Measurements from ENCODE around the gene NDUFA3. TPM values are rescaled to one million over a fixed set of nuclear protein-coding genes. Genes with fewer than 3 reads are reported as not detected.

Gene NDUFA3
- total and polyA plus RNA-seq, 2 donors (not counting 1 experiment from before 2014, with no cell fraction given) = 55.4 to 94.4 TPM

- Mint-ChIP-seq H3K4me1 (peaks cover 49% of the 10 kb centered on the region), H3K27me3 (peaks cover 4% of the 10 kb centered on the region), H3K9me3 (ENCODE audit: insufficient read depth) (no peaks in the 10 kb centered on the region), H3K27ac (peak within 1 kb of the TSS; percentile 90), H3K4me3 (peak within 1 kb of the TSS; percentile 89)
- ChIA-PET CTCF (interaction anchor here (1.0 to 2.0 kb wide), 7 partner anchors 18 to 345 kb away, joined by 3 to 7 read pairs (median 5); partner anchors contain the start of genes LENG1, PRPF31 and TFPT), POLR2A (interaction anchor here (0.6 to 1.8 kb wide), 10 partner anchors 17 to 556 kb away, joined by 3 to 25 read pairs (median 4); partner anchors contain the start of genes LENG1, LENG8, MBOAT7 and NDUFA3)
- intact Hi-C loops (cut with micrococcal nuclease) = loop anchor here (1.0 kb wide), 8 partner anchors 21 to 326 kb away; partner anchors contain the start of genes LENG1, LENG8, NDUFA3 and PRPF31
- peak within 1 kb of the TSS; percentile 74 to 96 for H3K27ac ChIP-seq (ENCODE audit: low read length in 2 of 2)
- WGBS (ENCODE audit: insufficient coverage) = under 1% methylated on average over 99 of the region's 103 CpGs
- H3K4me1 ChIP-seq (ENCODE audit: control insufficient read depth in 2 of 2, insufficient read depth in 2 of 2, low read length in 2 of 2) = peaks cover 24 to 32% of the 10 kb centered on the region in 2 donors
- peak within 1 kb of the TSS; percentile 81 for H2AFZ ChIP-seq (ENCODE audit: insufficient read depth, low read depth, low read length, poor library complexity, severe bottlenecking)
- H3K79me2 ChIP-seq (ENCODE audit: control insufficient read depth, insufficient read depth, low read length) = peaks cover 53% of the 10 kb centered on the region
- no peak for TF ChIP-seq EZH2 (IDR thresholded peaks at IDR 0.05; ENCODE audit: borderline replicate concordance, insufficient read depth, low read depth, low read length, poor library complexity, severe bottlenecking)
- TF ChIP-seq, protein P1, sequence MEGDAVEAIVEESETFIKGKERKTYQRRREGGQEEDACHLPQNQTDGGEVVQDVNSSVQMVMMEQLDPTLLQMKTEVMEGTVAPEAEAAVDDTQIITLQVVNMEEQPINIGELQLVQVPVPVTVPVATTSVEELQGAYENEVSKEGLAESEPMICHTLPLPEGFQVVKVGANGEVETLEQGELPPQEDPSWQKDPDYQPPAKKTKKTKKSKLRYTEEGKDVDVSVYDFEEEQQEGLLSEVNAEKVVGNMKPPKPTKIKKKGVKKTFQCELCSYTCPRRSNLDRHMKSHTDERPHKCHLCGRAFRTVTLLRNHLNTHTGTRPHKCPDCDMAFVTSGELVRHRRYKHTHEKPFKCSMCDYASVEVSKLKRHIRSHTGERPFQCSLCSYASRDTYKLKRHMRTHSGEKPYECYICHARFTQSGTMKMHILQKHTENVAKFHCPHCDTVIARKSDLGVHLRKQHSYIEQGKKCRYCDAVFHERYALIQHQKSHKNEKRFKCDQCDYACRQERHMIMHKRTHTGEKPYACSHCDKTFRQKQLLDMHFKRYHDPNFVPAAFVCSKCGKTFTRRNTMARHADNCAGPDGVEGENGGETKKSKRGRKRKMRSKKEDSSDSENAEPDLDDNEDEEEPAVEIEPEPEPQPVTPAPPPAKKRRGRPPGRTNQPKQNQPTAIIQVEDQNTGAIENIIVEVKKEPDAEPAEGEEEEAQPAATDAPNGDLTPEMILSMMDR (IDR thresholded peaks at IDR 0.05) = peak; percentile 37
- peak within 1 kb of the TSS; percentile 28 to 94 (median 79) for H3K4me3 ChIP-seq (ENCODE audit: control extremely low read depth in 1 of 5, extremely low read depth in 1 of 5, insufficient read depth in 1 of 5, low read depth in 2 of 5, low read length in 4 of 5)
- ATAC-seq (ENCODE audit: low read depth) (no peak), DNase-seq (no peak)
- peaks cover 0 to 13% (median 2%) of the 10 kb centered on the region in 4 experiments for H3K27me3 ChIP-seq (replicated peaks in 1 of 4; ENCODE audit: control extremely low read depth in 1 of 4, control insufficient read depth in 3 of 4, insufficient read depth in 4 of 4, low read length in 3 of 4)
- H3K36me3 ChIP-seq (replicated peaks in 1 of 2; ENCODE audit: control extremely low read depth in 1 of 2, control insufficient read depth in 1 of 2, extremely low read depth in 1 of 2, insufficient read depth in 2 of 2, low read length in 1 of 2) = peaks cover 0 to 25% of the 10 kb centered on the region in 2 experiments
- H3K9me3 ChIP-seq (ENCODE audit: control extremely low read depth in 1 of 3, control insufficient read depth in 2 of 3, insufficient read depth in 1 of 3, low read length in 2 of 3) = no peaks in the 10 kb centered on the region
- H4K20me1 ChIP-seq (ENCODE audit: control insufficient read depth, insufficient read depth, low read length, poor library complexity, severe bottlenecking) = peaks cover 51% of the 10 kb centered on the region
- H3K4me2 ChIP-seq (replicated peaks; ENCODE audit: low read depth, low read length, poor library complexity, severe bottlenecking) = peak within 1 kb of the TSS; percentile 96
- H3K9ac ChIP-seq (ENCODE audit: low read length) = peak within 1 kb of the TSS; percentile 93
Measured at GRCh38 chr19:54137699-54138488, 35.2 kb downstream of the NDUFA3 start, which contains the start of gene CNOT3. Gene CNOT3, plus strand, starts transcription at chr19:54137762. Its CDS starts 5,217 bp downstream, at chr19:54142979.
